ENCODE data around the gene TMEM63A. TPM values are rescaled to one million over a fixed set of nuclear protein-coding genes. Genes with fewer than 3 reads are reported as not detected.

Gene TMEM63A
- total and polyA plus RNA-seq, 2 donors (not counting 3 experiments of a cell fraction or from before 2014, with no cell fraction given): 28.7 to 41.4 TPM

DNA sequence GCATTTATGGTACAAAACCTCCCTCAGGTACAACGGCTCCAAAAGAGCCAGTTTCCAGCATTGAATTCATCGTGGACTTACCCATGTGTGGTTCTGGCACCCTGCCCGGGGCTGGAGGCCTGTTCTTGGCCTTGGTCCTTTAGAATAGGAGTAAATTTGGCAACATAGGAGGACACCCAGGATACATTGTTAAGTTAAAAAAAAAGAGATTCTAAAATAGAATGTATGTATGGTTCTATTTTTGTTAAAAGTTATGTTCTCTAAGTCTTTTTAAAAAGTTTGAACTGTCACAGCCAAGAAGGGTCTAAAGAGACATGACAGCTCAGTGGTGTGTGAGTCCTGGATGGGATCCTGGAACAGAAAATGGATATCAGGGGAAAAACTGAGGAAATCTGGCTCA is 46.3 kb downstream of the TMEM63A start:
- no peak overlapping the region for H3K4me2 ChIP-seq (ENCODE audit: insufficient read depth, low read length)
- intact Hi-C loops (cut with micrococcal nuclease): no loop called here
- CTCF ChIA-PET: interaction anchor here (2.8 kb wide), 1 partner anchor 58 kb away, joined by 7 read pairs; the partner anchor contains the start of gene SRP9
- no peaks in the 10 kb centered on the region for H3K9me1 ChIP-seq (replicated peaks; ENCODE audit: control insufficient read depth, extremely low read depth, insufficient read depth, low read length)
- POLR2A ChIA-PET: no interaction called here
- H2AFZ ChIP-seq (ENCODE audit: low read depth, low read length): no peak overlapping the region
- no peaks in the 10 kb centered on the region for H3K27me3 ChIP-seq (ENCODE audit: control insufficient read depth in 2 of 2, insufficient read depth in 2 of 2, low read length in 2 of 2)
- H3K9me3 ChIP-seq (replicated peaks; ENCODE audit: control insufficient read depth, insufficient read depth, low read length): no peaks in the 10 kb centered on the region
- no TSS peak for BruUV-seq (replicated peaks)
- FAIRE-seq: no peak
- H3K79me2 ChIP-seq (ENCODE audit: control insufficient read depth, insufficient read depth, low read length): no peaks in the 10 kb centered on the region
- no peak for TF ChIP-seq CTCF (IDR thresholded peaks at IDR 0.05; ENCODE audit: extremely low read depth in 1 of 2, insufficient read depth in 1 of 2, low read depth in 1 of 2, low read length in 2 of 2)
- no peaks in the 10 kb centered on the region for H4K20me1 ChIP-seq (replicated peaks; ENCODE audit: control insufficient read depth, extremely low read depth, insufficient read depth, low read length)
- H3K36me3 ChIP-seq (ENCODE audit: control insufficient read depth in 2 of 2, extremely low read depth in 1 of 2, insufficient read depth in 2 of 2, low read length in 2 of 2): peaks cover 0 to 8% of the 10 kb centered on the region in 2 experiments
- H3K27ac ChIP-seq (ENCODE audit: insufficient read depth, low read depth, low read length): no peak overlapping the region
- H3K9ac ChIP-seq (replicated peaks; ENCODE audit: extremely low read depth, insufficient read depth, low read length): no peak overlapping the region
- no peak for DNase-seq (ENCODE audit: low read depth, low spot score)
- H3K4me1 ChIP-seq (ENCODE audit: control insufficient read depth, extremely low read depth, insufficient read depth, low read length): no peaks in the 10 kb centered on the region
- dilution Hi-C loops (cut with MboI; ENCODE audit: extremely low pct_ligation_motif_present, low sequenced_read_pairs): no loop called here
- no peak overlapping the region for H3K4me3 ChIP-seq (replicated peaks in 1 of 3; ENCODE audit: insufficient read depth in 1 of 3, low read depth in 1 of 3, low read length in 3 of 3)

GRCh38 chr1:225834417-225835329 is 47.5 kb downstream of the TMEM63A start:
- Histone ChIP-seq H3K36me3 (ENCODE audit: control insufficient read depth in 2 of 2, extremely low read depth in 1 of 2, insufficient read depth in 2 of 2, low read length in 2 of 2) (peaks cover 0 to 8% of the 10 kb centered on the region in 2 experiments), H3K79me2 (ENCODE audit: control insufficient read depth, insufficient read depth, low read length) (no peaks in the 10 kb centered on the region), H3K9me1 (replicated peaks; ENCODE audit: control insufficient read depth, extremely low read depth, insufficient read depth, low read length) (no peaks in the 10 kb centered on the region), H3K9ac (replicated peaks; ENCODE audit: extremely low read depth, insufficient read depth, low read length) (no peak overlapping the region), H3K4me1 (ENCODE audit: control insufficient read depth, extremely low read depth, insufficient read depth, low read length) (no peaks in the 10 kb centered on the region), H3K9me3 (replicated peaks; ENCODE audit: control insufficient read depth, insufficient read depth, low read length) (no peaks in the 10 kb centered on the region), H3K4me3 (replicated peaks in 1 of 3; ENCODE audit: insufficient read depth in 1 of 3, low read depth in 1 of 3, low read length in 3 of 3) (no peak overlapping the region), H3K27me3 (ENCODE audit: control insufficient read depth in 2 of 2, insufficient read depth in 2 of 2, low read length in 2 of 2) (no peaks in the 10 kb centered on the region), H3K4me2 (ENCODE audit: insufficient read depth, low read length) (no peak overlapping the region), H3K27ac (ENCODE audit: insufficient read depth, low read depth, low read length) (no peak overlapping the region), H4K20me1 (replicated peaks; ENCODE audit: control insufficient read depth, extremely low read depth, insufficient read depth, low read length) (no peaks in the 10 kb centered on the region), H2AFZ (ENCODE audit: low read depth, low read length) (no peak overlapping the region)
- POLR2A ChIA-PET: interaction anchor here (0.5 to 0.9 kb wide), 2 partner anchors 57 to 123 kb away, joined by 7 to 9 read pairs; partner anchors contain the start of gene SRP9
- TF ChIP-seq GATA2 (IDR thresholded peaks at IDR 0.05; ENCODE audit: insufficient read depth, insufficient read length, low read depth, low read length) (no peak), CTCF (IDR thresholded peaks at IDR 0.05; ENCODE audit: extremely low read depth in 1 of 2, insufficient read depth in 1 of 2, low read depth in 1 of 2, low read length in 2 of 2) (no peak), MYC (IDR thresholded peaks at IDR 0.05; ENCODE audit: low read depth, low read length) (no peak), POLR2AphosphoS5 (IDR thresholded peaks at IDR 0.05; ENCODE audit: insufficient read depth, low read depth, low read length) (no peak), JUN (IDR thresholded peaks at IDR 0.05; ENCODE audit: borderline replicate concordance, insufficient read depth, insufficient read length, low read depth) (no peak), EZH2 (IDR thresholded peaks at IDR 0.05; ENCODE audit: borderline replicate concordance, low read depth, low read length, severe bottlenecking) (no peak), POLR2A (IDR thresholded peaks at IDR 0.05; ENCODE audit: low read depth, low read length) (no peak), MAX (IDR thresholded peaks at IDR 0.05; ENCODE audit: insufficient read depth, insufficient read length) (no peak), FOS (IDR thresholded peaks at IDR 0.05; ENCODE audit: borderline replicate concordance, insufficient read depth, low read length) (no peak)
- dilution Hi-C loops (cut with MboI; ENCODE audit: extremely low pct_ligation_motif_present, low sequenced_read_pairs): no loop called here
- DNase-seq (ENCODE audit: low read depth, low spot score) (no peak), FAIRE-seq (no peak)
- intact Hi-C loops (cut with micrococcal nuclease): no loop called here
- CTCF ChIA-PET: interaction anchor here (0.7 to 2.8 kb wide), 8 partner anchors 11 to 360 kb away, joined by 3 to 7 read pairs (median 5); partner anchors contain the start of genes H3-3A and SRP9
- BruUV-seq (replicated peaks): no TSS peak

All from endothelial cell of umbilical vein (primary cell).